ENCODE measurements around the gene PKD1L1.

- TF ChIP-seq CTCF (IDR thresholded peaks at IDR 0.05) = no peak
- no peak for TF ChIP-seq POLR2A (IDR thresholded peaks at IDR 0.05)
Measured at GRCh38 chr7:47885987-47886811, 62.1 kb downstream of the PKD1L1 start.
